Neutrophil (primary cell): Measurements from ENCODE around the gene PHGDH.
"Not testable (repeated sequence)": the region's sequence is repeated elsewhere in the genome, so short reads cannot be mapped to it uniquely, and the experiment has no call there.

Source experiments
- H3K27ac ChIP-seq: fragments of 200-600 bp; sonication (generic); 2 replicates; pipeline ENCODE4 v1.5.1; 2016; ENCODE audit warnings: mild to moderate bottlenecking, moderate library complexity
- H3K27me3 ChIP-seq: fragments of 200-600 bp; sonication (generic); 2 replicates; pipeline ENCODE4 v1.6.0; 2016; ENCODE audit warnings: mild to moderate bottlenecking
- H3K36me3 ChIP-seq: fragments of 200-600 bp; sonication (generic); 2 replicates; pipeline ENCODE4 v1.5.1; 2017
- H3K4me1 ChIP-seq, 2 experiments: fragments of 200-600 bp in 1 of 2; sonication (generic) in 1 of 2; 1 replicate in 1 of 2; 2 replicates in 1 of 2; pipeline versions ENCODE4 v1.5.1 to v1.6.1; 2013 to 2016; ENCODE audit warnings: low read depth in 1 of 2, low read length in 1 of 2, mild to moderate bottlenecking in 1 of 2, moderate library complexity in 1 of 2; ENCODE audit not compliant: control insufficient read depth in 1 of 2, insufficient read depth in 1 of 2
- H3K4me3 ChIP-seq, 2 experiments: fragments of 200-600 bp in 1 of 2; sonication (generic) in 1 of 2; 1 replicate in 1 of 2; 2 replicates in 1 of 2; pipeline ENCODE4 v1.5.1; 2013 to 2016; ENCODE audit warnings: low read depth in 1 of 2, low read length in 1 of 2, mild to moderate bottlenecking in 1 of 2, moderate library complexity in 1 of 2
- H3K9me3 ChIP-seq: fragments of 200-600 bp; sonication (generic); 2 replicates; pipeline ENCODE4 v1.5.1; 2016
- TF ChIP-seq, protein P1 (sequence below): fragments of 200-600 bp; sonication (generic); IDR thresholded peaks from 2 replicates; pipeline ENCODE4 v1.5.1; 2016; ENCODE audit warnings: antibody characterized with exemption

Gene PHGDH

GRCh38 chr1:119686661-119687060 is 25.1 kb upstream of the PHGDH start:
- H3K9me3 ChIP-seq = no peaks in the 10 kb centered on the region
- H3K4me3 ChIP-seq = no peak overlapping the region
- H3K27ac ChIP-seq = no peak overlapping the region
- H3K36me3 ChIP-seq = no peaks in the 10 kb centered on the region
- H3K4me1 ChIP-seq = no peaks in the 10 kb centered on the region
- TF ChIP-seq, protein P1, sequence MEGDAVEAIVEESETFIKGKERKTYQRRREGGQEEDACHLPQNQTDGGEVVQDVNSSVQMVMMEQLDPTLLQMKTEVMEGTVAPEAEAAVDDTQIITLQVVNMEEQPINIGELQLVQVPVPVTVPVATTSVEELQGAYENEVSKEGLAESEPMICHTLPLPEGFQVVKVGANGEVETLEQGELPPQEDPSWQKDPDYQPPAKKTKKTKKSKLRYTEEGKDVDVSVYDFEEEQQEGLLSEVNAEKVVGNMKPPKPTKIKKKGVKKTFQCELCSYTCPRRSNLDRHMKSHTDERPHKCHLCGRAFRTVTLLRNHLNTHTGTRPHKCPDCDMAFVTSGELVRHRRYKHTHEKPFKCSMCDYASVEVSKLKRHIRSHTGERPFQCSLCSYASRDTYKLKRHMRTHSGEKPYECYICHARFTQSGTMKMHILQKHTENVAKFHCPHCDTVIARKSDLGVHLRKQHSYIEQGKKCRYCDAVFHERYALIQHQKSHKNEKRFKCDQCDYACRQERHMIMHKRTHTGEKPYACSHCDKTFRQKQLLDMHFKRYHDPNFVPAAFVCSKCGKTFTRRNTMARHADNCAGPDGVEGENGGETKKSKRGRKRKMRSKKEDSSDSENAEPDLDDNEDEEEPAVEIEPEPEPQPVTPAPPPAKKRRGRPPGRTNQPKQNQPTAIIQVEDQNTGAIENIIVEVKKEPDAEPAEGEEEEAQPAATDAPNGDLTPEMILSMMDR = no peak
- H3K27me3 ChIP-seq = peaks cover 4% of the 10 kb centered on the region

DNA sequence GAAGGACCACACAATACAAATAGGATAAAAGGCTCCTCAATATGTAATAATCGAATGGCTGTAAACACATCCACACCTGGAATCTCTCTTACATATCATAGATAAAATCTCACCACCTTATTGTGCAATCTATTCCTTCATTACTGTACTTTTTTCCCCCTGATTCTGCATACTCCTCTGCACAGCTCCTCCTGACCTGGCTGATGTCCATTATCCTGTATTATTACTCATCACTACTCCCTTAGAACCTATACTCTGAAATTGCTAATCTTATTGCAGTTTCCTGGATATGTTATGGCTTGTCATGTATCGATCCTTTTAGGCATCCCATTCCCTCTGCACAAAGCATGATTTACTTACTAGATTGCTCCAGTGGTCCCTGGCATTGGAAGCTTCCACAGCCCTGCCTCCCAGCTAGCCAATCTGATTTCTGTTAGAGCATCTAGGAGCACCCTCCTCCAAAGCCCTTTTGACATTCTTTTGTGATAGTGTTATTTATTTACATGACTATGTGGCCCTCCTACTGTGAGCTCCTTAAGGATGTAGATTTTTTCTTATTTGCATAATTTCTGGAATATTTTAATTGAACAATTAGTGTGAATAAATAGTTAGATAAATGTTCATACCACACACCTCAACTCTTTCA is 24.2 kb upstream of the PHGDH start:
- Histone ChIP-seq H3K4me3 (no peak overlapping the region), H3K4me1 (no peaks in the 10 kb centered on the region), H3K27ac (no peak overlapping the region), H3K36me3 (no peaks in the 10 kb centered on the region), H3K9me3 (no peaks in the 10 kb centered on the region), H3K27me3 (peaks cover 4% of the 10 kb centered on the region)
- TF ChIP-seq, protein P1 = no peak

DNA sequence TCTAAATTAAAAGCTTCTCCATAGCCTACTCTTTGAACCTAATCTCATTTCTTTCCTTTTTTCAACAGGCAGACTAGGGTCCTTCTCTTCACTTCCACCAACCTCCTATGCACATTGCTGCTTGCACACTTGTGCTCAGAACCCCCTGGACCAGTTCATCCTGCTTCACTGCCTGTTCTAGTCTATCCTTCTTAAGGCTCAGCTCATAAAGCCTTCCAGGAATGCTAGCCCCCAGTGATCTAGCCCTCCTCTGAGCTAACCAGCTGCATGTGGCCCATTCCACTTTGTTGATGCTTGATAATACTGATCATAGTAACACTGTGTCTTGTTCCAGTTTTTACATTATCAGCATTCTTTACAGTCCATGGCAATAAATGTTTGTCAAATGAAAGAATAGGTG is 22.9 kb upstream of the PHGDH start:
- TF ChIP-seq, protein P1 = no peak
- Histone ChIP-seq H3K4me1 (no peaks in the 10 kb centered on the region), H3K4me3 (no peak overlapping the region), H3K36me3 (no peaks in the 10 kb centered on the region), H3K27ac (no peak overlapping the region), H3K27me3 (peaks cover 4% of the 10 kb centered on the region), H3K9me3 (no peaks in the 10 kb centered on the region)

GRCh38 chr1:119689511-119689910 is 22.2 kb upstream of the PHGDH start:
- Histone ChIP-seq H3K36me3 (no peaks in the 10 kb centered on the region), H3K4me3 (no peak overlapping the region)
- TF ChIP-seq, protein P1 = no peak

GRCh38 chr1:119696863-119697262 is 14.9 kb upstream of the PHGDH start:
- H3K9me3 ChIP-seq, H3K27ac ChIP-seq, H3K36me3 ChIP-seq, H3K4me1 ChIP-seq, H3K27me3 ChIP-seq, H3K4me3 ChIP-seq: not testable (repeated sequence)

More at GRCh38 chr1:119689511-119689910, 22.2 kb upstream of the PHGDH start:
- H3K27ac ChIP-seq = no peak overlapping the region
- H3K4me1 ChIP-seq = no peaks in the 10 kb centered on the region
- no peaks in the 10 kb centered on the region for H3K9me3 ChIP-seq
- peaks cover 4% of the 10 kb centered on the region for H3K27me3 ChIP-seq

GRCh38 chr1:119697598-119697997 is 14.1 kb upstream of the PHGDH start:
- TF ChIP-seq, protein P1 = no peak
- Histone ChIP-seq H3K4me1 (no peaks in the 10 kb centered on the region), H3K36me3 (no peaks in the 10 kb centered on the region), H3K4me3 (no peak overlapping the region), H3K27ac (no peak overlapping the region), H3K9me3 (no peaks in the 10 kb centered on the region), H3K27me3 (no peaks in the 10 kb centered on the region)
